ENCODE data around the gene TNFSF4. TPM values are rescaled to one million over a fixed set of nuclear protein-coding genes. Genes with fewer than 3 reads are reported as not detected.

Gene TNFSF4
- total RNA-seq, 3 donors from 2014 or later = 0.82 to 2.1 (median 0.89) TPM

DNA sequence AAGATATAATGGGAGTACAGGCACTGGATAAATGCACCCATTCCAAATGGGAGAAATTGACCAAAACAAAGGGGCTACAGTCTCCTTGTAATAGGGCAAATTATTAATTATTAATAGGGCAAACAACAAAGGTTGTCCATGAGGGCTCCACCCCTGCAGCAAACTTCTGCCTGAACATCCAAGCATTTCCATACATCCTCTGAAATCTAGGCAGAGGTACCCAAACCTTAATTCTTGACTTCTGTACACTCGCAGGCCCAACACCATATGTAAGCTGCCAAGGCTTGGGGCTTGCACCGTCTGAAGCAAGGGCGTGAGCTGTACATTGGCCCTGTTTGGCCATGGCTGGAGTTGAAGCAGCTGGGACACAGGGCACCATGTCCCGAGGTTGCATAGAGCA lies 33.7 kb downstream of the TNFSF4 start:
- no peak for TF ChIP-seq CTCF (IDR thresholded peaks at IDR 0.05)
- intact Hi-C loops (cut with DNase I, micrococcal nuclease) = no loop called here
- Histone ChIP-seq H3K36me3 (ENCODE audit: low read depth) (no peaks in the 10 kb centered on the region), H3K4me1 (ENCODE audit: low read depth) (no peaks in the 10 kb centered on the region), H3K4me3 (no peak overlapping the region), H3K9me3 (peaks cover 17% of the 10 kb centered on the region)
- ATAC-seq (no peak), DNase-seq (no peak)

DNA sequence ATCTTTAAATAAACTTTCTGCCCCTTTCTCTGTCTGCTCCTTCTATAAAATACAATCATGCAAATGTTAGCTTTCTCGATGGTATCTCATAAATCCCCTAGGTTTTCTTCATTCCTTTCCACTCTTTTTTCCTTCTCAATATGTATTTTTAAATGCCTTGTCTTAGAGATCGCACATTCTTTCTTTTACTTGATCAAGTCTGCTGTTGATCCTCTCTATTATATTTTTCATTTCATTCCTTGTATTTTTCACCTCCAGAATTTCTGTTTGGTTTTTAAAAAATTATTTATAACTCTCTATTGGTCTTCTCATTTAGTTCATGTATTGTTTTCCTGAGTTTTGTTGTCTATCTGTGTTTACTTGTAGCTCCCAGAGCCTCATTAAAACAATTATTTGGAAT lies 36.0 kb downstream of the TNFSF4 start:
- H3K36me3 ChIP-seq (ENCODE audit: low read depth) = no peaks in the 10 kb centered on the region
- H3K4me3 ChIP-seq = no peak overlapping the region
- H3K4me1 ChIP-seq (ENCODE audit: low read depth) = no peaks in the 10 kb centered on the region
- ATAC-seq (no peak), DNase-seq (no peak)
- H3K9me3 ChIP-seq = peaks cover 17% of the 10 kb centered on the region
- TF ChIP-seq CTCF (IDR thresholded peaks at IDR 0.05) = no peak
- intact Hi-C loops (cut with DNase I, micrococcal nuclease) = no loop called here

DNA sequence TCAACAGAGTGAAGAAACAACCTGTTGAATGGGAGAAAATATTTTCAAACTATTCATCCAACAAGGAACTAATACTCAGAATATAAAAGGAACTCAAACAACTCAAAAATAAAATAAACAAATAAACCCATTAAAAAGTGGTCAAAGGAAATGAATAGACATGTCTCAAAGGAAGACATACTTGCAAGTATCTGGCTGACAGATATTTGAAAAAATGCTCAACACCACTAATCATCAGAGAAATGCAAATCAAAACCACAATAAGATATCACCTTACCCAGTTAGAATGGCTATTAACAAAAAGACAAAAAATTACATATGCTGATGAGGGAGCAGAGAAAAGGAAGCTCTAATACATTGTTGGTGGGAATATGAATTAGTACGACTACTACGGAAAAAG lies 38.2 kb downstream of the TNFSF4 start:
- TF ChIP-seq CTCF (IDR thresholded peaks at IDR 0.05) = no peak
- no peaks in the 10 kb centered on the region for H3K36me3 ChIP-seq (ENCODE audit: low read depth)
- peaks cover 16% of the 10 kb centered on the region for H3K9me3 ChIP-seq
- no peak overlapping the region for H3K4me3 ChIP-seq
- intact Hi-C loops (cut with DNase I, micrococcal nuclease) = no loop called here
- ATAC-seq (no peak), DNase-seq (no peak)
- H3K4me1 ChIP-seq (ENCODE audit: low read depth) = no peaks in the 10 kb centered on the region

- H3K9me3 ChIP-seq = no peaks in the 10 kb centered on the region
- H3K4me3 ChIP-seq = no peak overlapping the region
- no peak for DNase-seq
- no peaks in the 10 kb centered on the region for H3K4me1 ChIP-seq (ENCODE audit: low read depth)
- ATAC-seq = no peak
- no peaks in the 10 kb centered on the region for H3K36me3 ChIP-seq (ENCODE audit: low read depth)
- TF ChIP-seq CTCF (IDR thresholded peaks at IDR 0.05) = no peak
- intact Hi-C loops (cut with DNase I, micrococcal nuclease) = no loop called here
Observed at GRCh38 chr1:173164686-173165085, 42.4 kb downstream of the TNFSF4 start.

GRCh38 chr1:173164178-173164577 lies 43.0 kb downstream of the TNFSF4 start:
- no peak for TF ChIP-seq CTCF (IDR thresholded peaks at IDR 0.05)
- Histone ChIP-seq H3K4me3 (no peak overlapping the region), H3K4me1 (ENCODE audit: low read depth) (no peaks in the 10 kb centered on the region), H3K36me3 (ENCODE audit: low read depth) (no peaks in the 10 kb centered on the region), H3K9me3 (no peaks in the 10 kb centered on the region)
- intact Hi-C loops (cut with DNase I, micrococcal nuclease) = no loop called here
- no peak for DNase-seq
- ATAC-seq = no peak

- no peak for TF ChIP-seq CTCF (IDR thresholded peaks at IDR 0.05)
- H3K4me1 ChIP-seq (ENCODE audit: low read depth) = no peaks in the 10 kb centered on the region
- H3K36me3 ChIP-seq (ENCODE audit: low read depth) = no peaks in the 10 kb centered on the region
- no peak overlapping the region for H3K4me3 ChIP-seq
- intact Hi-C loops (cut with DNase I, micrococcal nuclease) = no loop called here
- no peaks in the 10 kb centered on the region for H3K9me3 ChIP-seq
- DNase-seq = no peak
- ATAC-seq = no peak
Observed at GRCh38 chr1:173163222-173163621, 43.9 kb downstream of the TNFSF4 start.
